Uterus (tissue), 4 donors: ENCODE measurements around the gene CDC42. TPM values are rescaled to one million over a fixed set of nuclear protein-coding genes. Genes with fewer than 3 reads are reported as not detected.
"Not testable (repeated sequence)": the region's sequence is repeated elsewhere in the genome, so short reads cannot be mapped to it uniquely, and the experiment has no call there.

Source experiments
- DNase-seq, 2 donors: peaks; one replicate each; pipeline ENCODE4 v3.0.0-alpha.2; 2019 to 2020
- H3K27ac ChIP-seq, 2 donors: fragments of 200-600 bp; sonication (generic); 1 replicate in 1 of 2; 2 replicates in 1 of 2; pipeline ENCODE4 v1.5.1; 2016 to 2018
- H3K27me3 ChIP-seq, 2 donors: fragments of 200-600 bp; sonication (generic); one replicate each; pipeline ENCODE4 v1.5.1; 2018 to 2019; ENCODE audit warnings: control low read depth in 1 of 2
- H3K36me3 ChIP-seq, 2 donors: fragments of 200-600 bp; sonication (generic); one replicate each; pipeline ENCODE4 v1.5.1; 2019; ENCODE audit warnings: control low read depth in 1 of 2
- H3K4me1 ChIP-seq, 2 donors: fragments of 200-600 bp; sonication (generic); one replicate each; pipeline ENCODE4 v1.5.1; 2018 to 2019; ENCODE audit warnings: control low read depth in 1 of 2
- H3K4me3 ChIP-seq, 2 donors: fragments of 200-600 bp; sonication (generic); 1 replicate in 1 of 2; 2 replicates in 1 of 2; pipeline ENCODE4 v1.5.1; 2018 to 2019; ENCODE audit warnings: mild to moderate bottlenecking in 1 of 2
- H3K9me3 ChIP-seq, 2 donors: fragments of 200-600 bp; sonication (generic); one replicate each; pipeline ENCODE4 v1.5.1; 2019; ENCODE audit warnings: control low read depth in 1 of 2
- CTCF ChIP-seq, 4 experiments: fragments of 200-600 bp in 2 of 4; fragments of 450-650 bp in 2 of 4; sonication (generic) in 2 of 4; IDR thresholded peaks; one replicate each; pipeline ENCODE4 v1.5.1; 2016 to 2019; ENCODE audit warnings: antibody characterized with exemption in 4 of 4, mild to moderate bottlenecking in 2 of 4, moderate library complexity in 1 of 4
- POLR2A ChIP-seq, 2 donors: fragments of 450-650 bp; IDR thresholded peaks; one replicate each; pipeline ENCODE4 v1.6.1; 2016; ENCODE audit warnings: antibody characterized with exemption in 2 of 2, mild to moderate bottlenecking in 1 of 2, moderate library complexity in 1 of 2
- intact Hi-C: fragments of 100-400 bp; cut with DNase I; formaldehyde crosslinking; loops from one replicate; pipeline ENCODE4 v1.15.1; 2023; ENCODE audit warnings: low total_unique reads
- total RNA-seq, 4 donors: library from RNA; depleted of rRNA in 3 of 4; stranded (reverse); fragments of >200 nt in 3 of 4; gene quantifications; one replicate each; pipeline versions ENCODE4 v1.1.0 to v1.2.4, GENCODE V29; 2014 to 2023
- donor health status: DM: yes; HTN: yes; CAD: no.

CDC42 gene
- total RNA-seq, 4 donors from 2014 or later, result 173 to 570 (median 223) TPM

GRCh38 chr1:22080191-22080590 lies 27.7 kb downstream of the CDC42 start:
- TF ChIP-seq POLR2A (IDR thresholded peaks at IDR 0.05) (no peak), CTCF (IDR thresholded peaks at IDR 0.05) (no peak)
- Histone ChIP-seq H3K27me3 (no peaks in the 10 kb centered on the region), H3K36me3 (no peaks in the 10 kb centered on the region), H3K27ac (no peak overlapping the region), H3K9me3 (no peaks in the 10 kb centered on the region), H3K4me3 (no peak overlapping the region), H3K4me1 (peaks cover 6 to 7% of the 10 kb centered on the region in 2 donors)
- intact Hi-C loops, result no loop called here
- no peak for DNase-seq

GRCh38 chr1:22088331-22088730 lies 35.8 kb downstream of the CDC42 start:
- H3K27me3 ChIP-seq, result no peaks in the 10 kb centered on the region
- no peak for DNase-seq
- H3K4me1 ChIP-seq, result peaks cover 15 to 16% of the 10 kb centered on the region in 2 donors
- H3K27ac ChIP-seq, result no peak overlapping the region
- intact Hi-C loops, result no loop called here
- H3K36me3 ChIP-seq, result no peaks in the 10 kb centered on the region
- H3K4me3 ChIP-seq, result no peak overlapping the region
- no peak for TF ChIP-seq CTCF (IDR thresholded peaks at IDR 0.05)
- no peak for TF ChIP-seq POLR2A (IDR thresholded peaks at IDR 0.05)
- H3K9me3 ChIP-seq, result no peaks in the 10 kb centered on the region

- no peak for TF ChIP-seq POLR2A (IDR thresholded peaks at IDR 0.05)
- TF ChIP-seq CTCF (IDR thresholded peaks at IDR 0.05), result no peak
- intact Hi-C loops, result no loop called here
- no peaks in the 10 kb centered on the region for H3K36me3 ChIP-seq
- H3K4me1 ChIP-seq, result peaks cover 15 to 16% of the 10 kb centered on the region in 2 donors
- no peak overlapping the region for H3K27ac ChIP-seq
- H3K9me3 ChIP-seq, result no peaks in the 10 kb centered on the region
- no peak for DNase-seq
- H3K27me3 ChIP-seq, result no peaks in the 10 kb centered on the region
- no peak overlapping the region for H3K4me3 ChIP-seq
Observed at GRCh38 chr1:22089134-22089571, 36.6 kb downstream of the CDC42 start.

- Histone ChIP-seq H3K36me3 (no peaks in the 10 kb centered on the region), H3K4me3 (no peak overlapping the region), H3K4me1 (peaks cover 15 to 16% of the 10 kb centered on the region in 2 donors), H3K9me3 (no peaks in the 10 kb centered on the region), H3K27ac (no peak overlapping the region), H3K27me3 (no peaks in the 10 kb centered on the region)
- no peak for DNase-seq
- intact Hi-C loops, result no loop called here
- no peak for TF ChIP-seq CTCF (IDR thresholded peaks at IDR 0.05)
- no peak for TF ChIP-seq POLR2A (IDR thresholded peaks at IDR 0.05)
Observed at GRCh38 chr1:22089787-22090186, 37.3 kb downstream of the CDC42 start.

GRCh38 chr1:22090867-22091266 lies 38.4 kb downstream of the CDC42 start:
- intact Hi-C loops, result no loop called here

GRCh38 chr1:22092026-22092768 lies 39.7 kb downstream of the CDC42 start:
- DNase-seq, H3K27ac ChIP-seq, H3K27me3 ChIP-seq, intact Hi-C loops, H3K36me3 ChIP-seq, H3K4me3 ChIP-seq, H3K9me3 ChIP-seq: not testable (repeated sequence)
- peaks cover 15 to 16% of the 10 kb centered on the region in 2 donors for H3K4me1 ChIP-seq

More at GRCh38 chr1:22090867-22091266, 38.4 kb downstream of the CDC42 start:
- Histone ChIP-seq H3K27me3 (no peaks in the 10 kb centered on the region), H3K9me3 (no peaks in the 10 kb centered on the region), H3K27ac (no peak overlapping the region), H3K36me3 (no peaks in the 10 kb centered on the region), H3K4me1 (peaks cover 15 to 16% of the 10 kb centered on the region in 2 donors), H3K4me3 (no peak overlapping the region)
- no peak for DNase-seq
- no peak for TF ChIP-seq POLR2A (IDR thresholded peaks at IDR 0.05)
- no peak for TF ChIP-seq CTCF (IDR thresholded peaks at IDR 0.05)
